Measurements from ENCODE around the gene LITAFD. TPM values are rescaled to one million over a fixed set of nuclear protein-coding genes. Genes with fewer than 3 reads are reported as not detected.

Gene LITAFD
- total RNA-seq, 1 experiment from 2014 or later: 0.45 TPM

DNA sequence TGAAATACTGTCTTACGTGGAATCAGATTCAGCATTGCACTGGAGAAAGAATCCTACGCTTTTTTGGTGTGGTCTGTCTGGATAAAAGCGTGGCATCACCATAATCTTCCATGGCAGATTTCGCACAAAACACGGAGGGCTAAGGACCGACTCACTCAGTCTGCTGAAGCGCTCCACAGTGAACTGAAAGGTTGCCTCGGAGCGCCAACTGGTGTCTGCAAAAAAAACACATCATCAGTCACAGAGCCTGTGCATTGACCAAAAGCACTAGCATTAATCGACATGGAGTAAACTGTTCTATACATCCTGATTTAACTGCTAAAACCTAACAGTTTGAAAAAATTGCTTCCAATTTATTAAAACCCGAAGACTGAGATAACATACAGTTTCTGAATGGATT lies 41.0 kb downstream of the LITAFD start:
- H3K79me2 ChIP-seq (ENCODE audit: low read length): peaks cover 34% of the 10 kb centered on the region
- no peak overlapping the region for H3K4me3 ChIP-seq (ENCODE audit: low read length)
- H3K4me2 ChIP-seq (ENCODE audit: low read depth, low read length, poor library complexity, severe bottlenecking): no peak overlapping the region
- DNase-seq: no peak
- H4K20me1 ChIP-seq (ENCODE audit: insufficient read depth, low read depth, low read length): peaks cover 37% of the 10 kb centered on the region
- no peak overlapping the region for H2AFZ ChIP-seq (ENCODE audit: low read length)
- H3K9ac ChIP-seq (ENCODE audit: low read length): no peak overlapping the region
- peaks cover 20% of the 10 kb centered on the region for H3K36me3 ChIP-seq (ENCODE audit: insufficient read depth, low read length)
- H3K27ac ChIP-seq (ENCODE audit: low read length): no peak overlapping the region
- no peaks in the 10 kb centered on the region for H3K27me3 ChIP-seq (ENCODE audit: low read length)
- no peaks in the 10 kb centered on the region for H3K9me2 ChIP-seq (replicated peaks; ENCODE audit: insufficient read depth, low read length)
- peaks cover 18% of the 10 kb centered on the region for H3K4me1 ChIP-seq (ENCODE audit: low read length)
- no peaks in the 10 kb centered on the region for H3K9me3 ChIP-seq (ENCODE audit: low read length)

DNA sequence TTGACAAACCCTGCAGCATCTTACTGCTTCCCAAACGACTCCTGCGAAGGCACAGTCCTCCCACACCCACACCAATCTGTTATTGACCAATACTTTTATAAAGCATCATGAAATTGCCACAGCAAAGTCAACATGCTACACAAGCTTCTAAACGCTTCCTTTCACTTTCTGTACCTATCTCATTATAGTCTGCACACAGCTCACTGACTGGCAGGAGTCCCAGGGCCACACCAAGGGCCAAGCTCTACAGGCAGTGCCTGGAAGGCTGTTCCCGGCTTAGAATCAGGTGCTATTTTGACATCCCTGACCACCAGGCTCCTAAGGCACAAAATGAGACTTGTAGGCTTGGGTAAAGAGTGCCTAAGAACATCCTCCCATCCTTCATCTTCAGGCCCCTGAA lies 42.1 kb downstream of the LITAFD start:
- peaks cover 26% of the 10 kb centered on the region for H3K36me3 ChIP-seq (ENCODE audit: insufficient read depth, low read length)

DNA sequence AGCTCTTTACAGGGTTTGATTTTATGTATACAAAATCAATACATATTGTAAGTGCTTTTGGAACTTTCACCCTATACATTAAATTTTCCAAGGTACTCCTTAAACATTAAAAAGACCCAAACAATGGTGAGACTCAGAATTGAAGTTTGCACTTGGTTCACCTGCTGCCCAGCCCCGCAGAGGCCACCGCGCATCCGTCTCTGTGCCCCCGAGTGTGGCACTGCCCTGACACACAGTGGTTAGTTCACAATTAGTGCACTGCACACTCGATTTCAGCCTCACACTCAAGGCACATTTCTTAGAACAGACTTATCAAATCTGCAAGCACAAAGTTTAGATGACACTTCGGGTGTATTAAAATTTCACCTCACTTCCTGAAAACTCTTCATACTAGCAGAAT lies 43.3 kb downstream of the LITAFD start:
- no peak overlapping the region for H3K27ac ChIP-seq (ENCODE audit: low read length)
- no peaks in the 10 kb centered on the region for H3K9me3 ChIP-seq (ENCODE audit: low read length)
- no peak overlapping the region for H3K9ac ChIP-seq (ENCODE audit: low read length)
- no peaks in the 10 kb centered on the region for H3K27me3 ChIP-seq (ENCODE audit: low read length)
- H3K4me2 ChIP-seq (ENCODE audit: low read depth, low read length, poor library complexity, severe bottlenecking): no peak overlapping the region
- H3K4me1 ChIP-seq (ENCODE audit: low read length): peaks cover 41% of the 10 kb centered on the region
- no peak for DNase-seq
- H3K79me2 ChIP-seq (ENCODE audit: low read length): peaks cover 46% of the 10 kb centered on the region
- H2AFZ ChIP-seq (ENCODE audit: low read length): no peak overlapping the region
- no peak overlapping the region for H3K4me3 ChIP-seq (ENCODE audit: low read length)
- peaks cover 23% of the 10 kb centered on the region for H3K36me3 ChIP-seq (ENCODE audit: insufficient read depth, low read length)
- peaks cover 53% of the 10 kb centered on the region for H4K20me1 ChIP-seq (ENCODE audit: insufficient read depth, low read depth, low read length)
- H3K9me2 ChIP-seq (replicated peaks; ENCODE audit: insufficient read depth, low read length): no peaks in the 10 kb centered on the region

More for the DNA sequence above, 42.1 kb downstream of the LITAFD start:
- Histone ChIP-seq H3K9me2 (replicated peaks; ENCODE audit: insufficient read depth, low read length) (no peaks in the 10 kb centered on the region), H3K4me3 (ENCODE audit: low read length) (no peak overlapping the region), H3K4me1 (ENCODE audit: low read length) (peaks cover 28% of the 10 kb centered on the region), H3K27ac (ENCODE audit: low read length) (no peak overlapping the region), H2AFZ (ENCODE audit: low read length) (no peak overlapping the region), H3K27me3 (ENCODE audit: low read length) (no peaks in the 10 kb centered on the region), H3K4me2 (ENCODE audit: low read depth, low read length, poor library complexity, severe bottlenecking) (no peak overlapping the region), H3K79me2 (ENCODE audit: low read length) (peaks cover 43% of the 10 kb centered on the region), H4K20me1 (ENCODE audit: insufficient read depth, low read depth, low read length) (peaks cover 43% of the 10 kb centered on the region), H3K9ac (ENCODE audit: low read length) (no peak overlapping the region), H3K9me3 (ENCODE audit: low read length) (no peaks in the 10 kb centered on the region)
- DNase-seq: no peak

DNA sequence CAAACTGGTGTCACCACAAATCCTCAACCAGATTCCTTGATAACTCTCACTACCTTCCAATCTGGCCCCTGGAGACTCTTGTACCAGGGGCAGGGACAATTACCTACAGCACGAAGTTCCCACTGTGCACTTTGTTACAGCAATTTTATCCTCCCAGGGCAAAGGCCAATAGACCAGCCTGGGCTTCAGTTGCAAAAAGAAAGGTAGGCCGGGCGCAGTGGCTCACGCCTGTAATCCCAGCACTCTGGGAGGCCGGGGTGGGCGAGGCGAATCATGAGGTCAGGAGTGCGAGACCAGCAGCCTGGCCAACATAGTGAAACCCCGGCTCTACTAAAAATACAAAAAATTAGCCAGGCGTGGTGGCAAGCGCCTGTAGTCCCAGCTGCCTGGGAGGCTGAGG lies 44.7 kb downstream of the LITAFD start:
- no peak overlapping the region for H3K4me2 ChIP-seq (ENCODE audit: low read depth, low read length, poor library complexity, severe bottlenecking)
- DNase-seq: no peak
- H3K27me3 ChIP-seq (ENCODE audit: low read length): no peaks in the 10 kb centered on the region
- H3K79me2 ChIP-seq (ENCODE audit: low read length): peaks cover 59% of the 10 kb centered on the region
- no peak overlapping the region for H2AFZ ChIP-seq (ENCODE audit: low read length)
- H4K20me1 ChIP-seq (ENCODE audit: insufficient read depth, low read depth, low read length): peaks cover 67% of the 10 kb centered on the region
- H3K9me3 ChIP-seq (ENCODE audit: low read length): no peaks in the 10 kb centered on the region
- H3K9me2 ChIP-seq (replicated peaks; ENCODE audit: insufficient read depth, low read length): no peaks in the 10 kb centered on the region
- peaks cover 54% of the 10 kb centered on the region for H3K4me1 ChIP-seq (ENCODE audit: low read length)
- H3K27ac ChIP-seq (ENCODE audit: low read length): no peak overlapping the region
- no peak overlapping the region for H3K4me3 ChIP-seq (ENCODE audit: low read length)
- H3K9ac ChIP-seq (ENCODE audit: low read length): no peak overlapping the region
- peaks cover 19% of the 10 kb centered on the region for H3K36me3 ChIP-seq (ENCODE audit: insufficient read depth, low read length)

DNA sequence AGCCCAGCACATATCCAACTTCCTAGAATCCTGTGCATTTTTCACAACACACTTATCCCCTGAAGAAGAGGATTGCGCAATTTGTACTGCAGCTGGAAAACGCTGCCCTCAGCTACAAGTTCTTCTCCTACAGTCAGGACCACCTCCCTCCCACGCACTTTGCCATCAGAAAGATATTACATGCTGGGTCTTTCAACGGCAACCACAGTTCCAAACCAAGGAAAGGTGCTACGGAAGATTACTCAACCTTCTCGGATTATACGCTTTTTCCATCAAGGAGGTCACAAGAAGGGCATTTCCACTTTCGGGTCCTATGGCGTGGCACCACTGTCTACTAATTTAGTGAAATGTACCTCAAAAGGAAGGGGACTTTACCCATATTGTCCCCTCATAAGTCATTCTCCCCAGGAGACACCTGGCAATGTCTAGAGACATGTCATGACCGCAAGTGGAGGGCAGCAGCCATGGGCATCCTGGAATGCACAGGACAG lies 46.4 kb downstream of the LITAFD start:
- Histone ChIP-seq H3K36me3 (ENCODE audit: insufficient read depth, low read length) (peaks cover 12% of the 10 kb centered on the region), H3K9me2 (replicated peaks; ENCODE audit: insufficient read depth, low read length) (no peaks in the 10 kb centered on the region), H3K4me1 (ENCODE audit: low read length) (peaks cover 62% of the 10 kb centered on the region), H3K4me3 (ENCODE audit: low read length) (peak overlapping the region; percentile 56; the same call in 1 of the 2 replicates), H3K79me2 (ENCODE audit: low read length) (peaks cover 73% of the 10 kb centered on the region), H2AFZ (ENCODE audit: low read length) (no peak overlapping the region), H4K20me1 (ENCODE audit: insufficient read depth, low read depth, low read length) (peaks cover 80% of the 10 kb centered on the region), H3K9ac (ENCODE audit: low read length) (no peak overlapping the region), H3K9me3 (ENCODE audit: low read length) (no peaks in the 10 kb centered on the region), H3K4me2 (ENCODE audit: low read depth, low read length, poor library complexity, severe bottlenecking) (peak overlapping the region; percentile 74), H3K27me3 (ENCODE audit: low read length) (no peaks in the 10 kb centered on the region), H3K27ac (ENCODE audit: low read length) (peak overlapping the region; percentile 68; the same call in 1 of the 2 replicates)
- DNase-seq: no peak

DNA sequence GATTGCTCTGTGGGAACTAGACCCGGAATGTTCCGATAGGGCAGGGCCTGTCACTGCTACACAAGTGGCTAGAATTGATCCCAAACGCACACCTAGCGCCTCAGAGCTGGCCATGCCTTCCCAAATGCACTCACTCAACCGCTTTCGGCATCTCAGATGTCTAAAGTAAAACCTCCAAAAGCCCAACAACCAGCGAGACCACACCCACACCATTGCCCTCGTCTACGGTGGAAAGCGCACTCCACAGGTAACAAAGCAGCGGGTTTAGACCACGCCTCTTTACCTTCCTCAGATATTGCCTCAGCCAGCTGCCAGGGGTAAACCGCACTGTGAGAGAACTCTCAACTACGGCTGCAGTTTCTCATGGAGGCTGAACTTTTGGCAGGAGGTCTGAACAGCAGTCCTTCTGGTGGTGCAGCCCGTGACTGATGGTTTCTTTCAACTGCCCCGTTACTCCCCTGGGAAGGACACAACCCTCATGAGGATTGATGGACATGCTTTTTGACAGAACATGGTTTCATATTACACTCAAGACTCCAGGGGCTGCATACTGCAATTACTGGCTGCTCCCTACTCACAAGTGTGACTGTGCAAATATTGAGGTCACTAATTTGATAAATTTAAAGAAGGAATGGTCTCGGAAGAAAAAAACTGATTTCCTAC lies 47.1 kb downstream of the LITAFD start:
- Histone ChIP-seq H4K20me1 (ENCODE audit: insufficient read depth, low read depth, low read length) (peaks cover 86% of the 10 kb centered on the region), H3K9me2 (replicated peaks; ENCODE audit: insufficient read depth, low read length) (no peaks in the 10 kb centered on the region), H3K4me1 (ENCODE audit: low read length) (peaks cover 60% of the 10 kb centered on the region), H2AFZ (ENCODE audit: low read length) (no peak overlapping the region), H3K79me2 (ENCODE audit: low read length) (peaks cover 74% of the 10 kb centered on the region), H3K4me2 (ENCODE audit: low read depth, low read length, poor library complexity, severe bottlenecking) (peak overlapping the region; percentile 74), H3K4me3 (ENCODE audit: low read length) (peak overlapping the region; percentile 56), H3K27ac (ENCODE audit: low read length) (peak overlapping the region; percentile 68), H3K9ac (ENCODE audit: low read length) (peak overlapping the region; percentile 29; the same call in 1 of the 2 replicates), H3K9me3 (ENCODE audit: low read length) (no peaks in the 10 kb centered on the region), H3K36me3 (ENCODE audit: insufficient read depth, low read length) (peaks cover 12% of the 10 kb centered on the region), H3K27me3 (ENCODE audit: low read length) (no peaks in the 10 kb centered on the region)
- DNase-seq: peak; percentile 96

DNA sequence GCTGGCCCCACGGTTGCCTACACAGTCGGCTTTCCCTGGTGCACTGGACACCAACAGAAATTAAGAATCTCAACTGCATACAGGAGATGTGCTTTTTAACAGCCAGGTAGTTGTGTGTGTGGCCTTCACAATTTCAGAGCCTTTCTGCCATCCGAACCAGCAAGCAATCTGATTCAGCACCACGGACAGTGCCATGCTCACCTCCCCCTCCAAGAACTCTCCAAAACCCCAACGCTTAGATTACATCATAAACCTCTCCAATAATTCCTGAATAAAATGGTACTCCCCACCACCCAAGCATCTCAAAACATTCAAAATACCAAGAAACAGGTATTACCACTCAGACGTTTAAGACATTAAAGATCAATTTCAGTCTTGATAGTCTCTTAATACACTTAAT lies 49.7 kb downstream of the LITAFD start:
- peaks cover 64% of the 10 kb centered on the region for H3K4me1 ChIP-seq (ENCODE audit: low read length)
- no peaks in the 10 kb centered on the region for H3K9me2 ChIP-seq (replicated peaks; ENCODE audit: insufficient read depth, low read length)
- H4K20me1 ChIP-seq (ENCODE audit: insufficient read depth, low read depth, low read length): peaks cover 92% of the 10 kb centered on the region
- H3K36me3 ChIP-seq (ENCODE audit: insufficient read depth, low read length): peaks cover 12% of the 10 kb centered on the region
- H2AFZ ChIP-seq (ENCODE audit: low read length): no peak overlapping the region
- no peak overlapping the region for H3K4me3 ChIP-seq (ENCODE audit: low read length)
- no peak overlapping the region for H3K9ac ChIP-seq (ENCODE audit: low read length)
- H3K79me2 ChIP-seq (ENCODE audit: low read length): peaks cover 70% of the 10 kb centered on the region
- no peak overlapping the region for H3K27ac ChIP-seq (ENCODE audit: low read length)
- no peaks in the 10 kb centered on the region for H3K9me3 ChIP-seq (ENCODE audit: low read length)
- no peaks in the 10 kb centered on the region for H3K27me3 ChIP-seq (ENCODE audit: low read length)
- H3K4me2 ChIP-seq (ENCODE audit: low read depth, low read length, poor library complexity, severe bottlenecking): no peak overlapping the region
- peak; percentile 88 for DNase-seq

DNA sequence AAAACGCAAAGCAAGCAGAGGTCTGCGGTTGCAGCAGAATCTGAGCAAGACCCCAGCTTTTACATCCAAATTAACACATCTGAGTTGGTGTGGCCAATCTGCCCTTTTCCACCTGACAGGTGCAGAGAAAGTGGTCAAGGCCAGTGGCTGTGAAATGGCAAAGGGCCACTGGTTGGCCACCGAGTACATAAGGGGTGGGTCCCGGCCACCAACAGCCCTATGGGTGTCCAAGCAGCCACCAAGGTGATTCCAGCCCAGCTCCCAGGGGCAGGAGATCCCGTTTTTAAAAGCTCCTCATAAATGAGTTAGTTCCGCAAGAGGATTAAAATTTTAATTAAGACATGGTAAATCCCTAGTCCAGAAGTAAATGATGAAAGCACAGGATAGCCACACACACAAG lies 52.5 kb downstream of the LITAFD start:
- Histone ChIP-seq H4K20me1 (ENCODE audit: insufficient read depth, low read depth, low read length) (peaks cover 99% of the 10 kb centered on the region), H2AFZ (ENCODE audit: low read length) (no peak overlapping the region), H3K9ac (ENCODE audit: low read length) (no peak overlapping the region), H3K27me3 (ENCODE audit: low read length) (no peaks in the 10 kb centered on the region), H3K9me3 (ENCODE audit: low read length) (no peaks in the 10 kb centered on the region), H3K79me2 (ENCODE audit: low read length) (peaks cover 70% of the 10 kb centered on the region), H3K27ac (ENCODE audit: low read length) (no peak overlapping the region), H3K4me3 (ENCODE audit: low read length) (no peak overlapping the region), H3K36me3 (ENCODE audit: insufficient read depth, low read length) (no peaks in the 10 kb centered on the region), H3K4me2 (ENCODE audit: low read depth, low read length, poor library complexity, severe bottlenecking) (no peak overlapping the region), H3K4me1 (ENCODE audit: low read length) (peaks cover 70% of the 10 kb centered on the region), H3K9me2 (replicated peaks; ENCODE audit: insufficient read depth, low read length) (no peaks in the 10 kb centered on the region)
- no peak for DNase-seq

All from Karpas-422 (cell line).